Panc1 (cell line): ENCODE results near the gene SSR3.

Experiments
- POLR2AphosphoS5 ChIP-seq: IDR thresholded peaks from 2 replicates; pipeline ENCODE4 v1.6.1; 2012; ENCODE audit warnings: mild to moderate bottlenecking, low read depth, low read length, moderate library complexity
- TCF7L2 ChIP-seq: IDR thresholded peaks from 2 replicates; pipeline ENCODE4 v1.6.1; 2011; ENCODE audit warnings: mild to moderate bottlenecking, low read depth, low read length, inconsistent platforms
- TF ChIP-seq, protein P1 (sequence below): fragments of 450-650 bp; IDR thresholded peaks from 2 replicates; pipeline ENCODE4 v1.5.1; 2017; ENCODE audit warnings: mild to moderate bottlenecking

DNA sequence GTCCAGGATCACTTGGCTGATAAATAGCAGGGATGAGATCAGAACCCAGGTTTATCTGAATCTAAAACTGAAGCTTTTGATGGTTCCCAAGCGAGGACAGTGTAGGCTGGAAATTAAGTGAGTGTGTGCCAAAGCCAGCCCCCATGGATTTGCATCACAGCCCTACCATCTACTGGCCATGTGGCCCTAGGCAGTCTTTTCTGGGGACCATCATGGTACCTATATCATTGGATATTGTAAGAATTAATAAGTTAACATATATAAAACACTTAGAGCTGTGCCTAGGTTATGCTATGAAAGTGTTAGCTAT is 32.8 kb upstream of the SSR3 start:
- TF ChIP-seq, protein P1, sequence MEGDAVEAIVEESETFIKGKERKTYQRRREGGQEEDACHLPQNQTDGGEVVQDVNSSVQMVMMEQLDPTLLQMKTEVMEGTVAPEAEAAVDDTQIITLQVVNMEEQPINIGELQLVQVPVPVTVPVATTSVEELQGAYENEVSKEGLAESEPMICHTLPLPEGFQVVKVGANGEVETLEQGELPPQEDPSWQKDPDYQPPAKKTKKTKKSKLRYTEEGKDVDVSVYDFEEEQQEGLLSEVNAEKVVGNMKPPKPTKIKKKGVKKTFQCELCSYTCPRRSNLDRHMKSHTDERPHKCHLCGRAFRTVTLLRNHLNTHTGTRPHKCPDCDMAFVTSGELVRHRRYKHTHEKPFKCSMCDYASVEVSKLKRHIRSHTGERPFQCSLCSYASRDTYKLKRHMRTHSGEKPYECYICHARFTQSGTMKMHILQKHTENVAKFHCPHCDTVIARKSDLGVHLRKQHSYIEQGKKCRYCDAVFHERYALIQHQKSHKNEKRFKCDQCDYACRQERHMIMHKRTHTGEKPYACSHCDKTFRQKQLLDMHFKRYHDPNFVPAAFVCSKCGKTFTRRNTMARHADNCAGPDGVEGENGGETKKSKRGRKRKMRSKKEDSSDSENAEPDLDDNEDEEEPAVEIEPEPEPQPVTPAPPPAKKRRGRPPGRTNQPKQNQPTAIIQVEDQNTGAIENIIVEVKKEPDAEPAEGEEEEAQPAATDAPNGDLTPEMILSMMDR = no peak
- TF ChIP-seq POLR2AphosphoS5 (no peak), TCF7L2 (no peak)
